Activated CD4-positive, CD25-positive, alpha-beta regulatory T cell treated with anti-CD3 and anti-CD28 coated beads, Interleukin-2, amount 50 U/mL, for 16 hours (primary cell): ENCODE measurements around the gene RASGRP2.

Experiments used
- DNase-seq: peaks from one replicate; pipeline ENCODE4 v3.0.0-alpha.2; 2020; ENCODE audit warnings: low read depth, low spot score

Gene RASGRP2

DNA sequence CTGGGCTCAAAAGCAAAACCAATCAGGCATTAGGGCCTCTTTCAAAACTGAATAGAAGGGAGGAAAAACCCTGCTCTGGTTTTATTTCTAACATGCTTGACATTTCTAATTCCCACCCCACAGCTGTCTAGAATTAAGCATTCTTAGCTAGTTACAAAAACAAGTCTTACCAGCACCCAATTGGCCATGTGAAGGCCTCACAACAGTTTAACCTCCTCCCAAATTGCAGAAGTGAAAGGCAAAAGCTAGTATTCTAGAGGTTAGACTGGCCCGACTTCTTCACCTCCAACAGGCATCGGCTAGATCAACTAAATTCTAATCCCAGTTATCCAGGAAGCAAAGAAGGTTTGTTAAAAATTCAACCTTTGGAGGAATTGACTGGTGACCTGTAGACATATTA, 27.9 kb upstream of the RASGRP2 start:
- no peak for DNase-seq

DNA sequence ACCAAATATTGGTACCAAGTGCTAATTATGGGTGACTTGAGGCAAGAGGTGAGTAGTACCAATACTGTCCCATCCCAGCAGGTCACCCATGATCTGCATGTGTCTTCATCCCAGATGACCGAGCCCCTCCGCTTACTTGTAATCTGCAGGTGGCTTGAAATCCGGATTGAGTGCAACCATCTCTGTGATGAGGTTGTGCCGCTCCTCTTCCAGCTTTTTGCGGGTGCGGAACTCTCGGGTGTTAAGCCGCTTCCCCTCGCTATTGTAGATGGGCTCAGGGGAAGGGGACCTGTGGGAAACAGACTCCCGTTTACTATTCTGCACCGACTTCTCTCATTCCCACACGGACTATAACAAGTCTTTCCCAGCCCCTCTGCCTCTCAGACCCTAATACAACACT, 26.2 kb upstream of the RASGRP2 start:
- DNase-seq: no peak

DNA sequence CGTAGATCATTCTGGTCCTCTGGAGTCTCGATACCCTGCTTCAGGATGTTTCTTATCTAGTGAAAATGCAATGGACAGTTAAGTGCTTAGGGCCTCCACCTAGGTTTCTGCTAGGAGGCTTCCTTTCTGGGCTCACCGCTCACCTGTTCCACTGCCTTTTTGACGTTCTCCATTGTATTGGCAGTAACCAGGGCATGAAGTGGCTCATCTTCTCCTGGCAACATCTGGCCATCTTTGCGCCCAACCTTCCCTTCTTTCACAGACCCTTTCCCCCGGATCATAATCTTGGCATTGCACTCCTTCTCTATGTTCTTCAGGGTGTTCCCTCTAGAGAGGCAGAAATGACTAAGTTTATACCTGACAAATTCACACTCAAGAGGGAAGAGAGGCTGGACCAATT, 25.3 kb upstream of the RASGRP2 start:
- DNase-seq: no peak

GRCh38 chr11:64768300-64768694, 24.4 kb upstream of the RASGRP2 start:
- no peak for DNase-seq

GRCh38 chr11:64767344-64768299, 23.7 kb upstream of the RASGRP2 start:
- DNase-seq: peak; percentile 75

DNA sequence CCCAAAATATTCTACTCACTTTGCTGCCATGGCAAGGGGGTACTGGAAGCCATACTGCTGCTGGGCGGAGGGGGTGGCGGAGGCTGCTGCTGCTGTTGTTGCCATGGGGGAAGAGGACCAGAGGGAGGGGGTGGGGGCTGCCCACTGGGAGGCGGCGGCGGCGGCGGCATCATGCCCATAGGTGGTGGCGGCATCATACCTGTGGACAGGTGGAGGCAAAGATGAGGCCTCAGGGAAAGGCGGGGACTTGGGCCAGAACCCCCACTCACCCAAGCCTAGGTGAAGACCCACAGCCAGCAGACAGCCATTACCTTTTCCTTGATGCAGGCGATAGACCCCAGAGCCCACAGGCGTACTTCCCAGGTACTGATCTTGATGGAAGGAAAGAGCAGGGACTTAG, 22.9 kb upstream of the RASGRP2 start:
- DNase-seq: no peak

DNA sequence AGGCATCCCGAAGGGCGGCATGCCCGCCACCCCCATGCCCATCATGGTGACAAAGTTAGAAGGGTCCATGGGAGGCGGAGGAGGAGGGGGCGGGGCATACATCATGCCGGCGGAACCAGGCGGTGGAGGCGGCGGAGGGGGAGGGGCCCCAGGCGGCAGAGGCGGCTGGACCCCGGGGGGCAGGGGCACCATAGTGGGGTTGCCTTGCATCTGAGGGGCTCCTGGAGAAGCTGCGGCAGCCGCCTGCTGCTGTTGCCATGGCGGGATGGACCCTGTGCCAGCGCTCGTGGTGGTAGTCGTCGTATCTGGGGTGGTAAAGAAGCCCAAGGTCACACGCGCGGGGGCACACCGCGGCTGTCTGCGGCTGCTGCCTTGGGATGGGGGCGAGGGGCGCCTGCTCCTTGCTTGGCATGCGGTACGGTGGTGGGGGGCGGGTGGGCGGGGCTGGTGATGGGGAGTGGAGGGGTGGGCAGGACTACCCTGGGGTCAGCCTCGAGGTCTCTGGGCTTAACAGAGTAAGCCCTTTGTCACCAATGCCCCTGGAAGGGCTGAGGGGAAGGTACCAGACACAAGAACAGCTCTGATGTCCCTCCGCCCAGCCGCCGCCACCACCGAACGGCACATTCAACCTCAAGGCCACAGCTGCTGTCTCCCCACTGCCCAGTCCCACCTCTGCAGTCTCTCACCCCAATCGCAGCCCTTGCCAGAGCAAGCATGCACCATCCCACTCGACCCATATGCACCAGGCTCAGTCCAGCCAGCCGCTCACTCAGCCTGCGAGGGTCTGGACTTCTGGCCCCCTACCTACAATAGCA, 22.1 kb upstream of the RASGRP2 start:
- DNase-seq: no peak

GRCh38 chr11:64765291-64765850, 21.4 kb upstream of the RASGRP2 start:
- no peak for DNase-seq

DNA sequence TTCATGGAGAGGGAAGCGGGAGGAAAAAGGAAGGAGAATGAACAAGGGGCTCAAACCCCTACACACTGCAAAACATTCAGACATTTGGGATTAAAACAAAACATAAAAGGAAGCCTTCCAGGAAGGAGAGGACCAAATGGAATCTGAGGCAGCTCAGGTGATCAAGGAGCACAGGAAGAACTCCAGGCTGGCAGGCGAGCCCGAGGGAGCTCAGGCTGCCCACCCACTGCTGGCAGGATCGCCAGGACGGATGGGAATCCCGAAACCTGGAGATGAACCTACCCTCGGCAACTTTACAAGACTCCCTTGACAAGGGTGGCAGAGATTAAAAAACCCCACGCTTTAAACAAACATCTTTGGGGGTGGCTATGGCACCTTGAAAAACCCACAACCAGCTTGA, 20.8 kb upstream of the RASGRP2 start:
- no peak for DNase-seq

DNA sequence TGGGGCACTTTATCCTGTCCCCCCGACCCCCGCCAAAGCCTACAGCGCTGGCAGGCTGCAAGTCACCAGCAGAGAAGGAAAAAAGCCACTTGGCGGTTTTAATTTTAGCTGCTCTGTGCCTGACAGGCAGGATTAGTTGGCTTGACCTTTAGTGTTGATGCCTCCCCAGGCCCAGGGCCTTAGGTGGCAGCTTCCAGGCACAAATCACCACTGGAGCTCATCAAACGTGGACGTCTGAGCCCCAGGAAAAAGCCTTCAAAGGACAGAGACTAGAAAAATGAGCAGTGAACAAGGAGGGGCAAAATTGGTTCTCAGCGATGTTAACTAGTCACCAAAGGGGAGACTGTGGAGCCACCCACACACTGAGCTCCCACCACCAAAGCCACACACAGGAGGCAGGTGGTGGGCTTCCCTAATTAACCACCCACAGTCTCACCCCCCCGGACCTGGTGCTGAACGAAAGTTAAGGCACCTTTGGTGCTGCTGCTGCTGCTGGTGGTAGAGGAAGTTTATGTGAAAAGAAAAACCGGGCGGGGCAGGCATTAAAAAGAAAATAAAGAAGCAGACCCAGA, 20.2 kb upstream of the RASGRP2 start:
- no peak for DNase-seq

DNA sequence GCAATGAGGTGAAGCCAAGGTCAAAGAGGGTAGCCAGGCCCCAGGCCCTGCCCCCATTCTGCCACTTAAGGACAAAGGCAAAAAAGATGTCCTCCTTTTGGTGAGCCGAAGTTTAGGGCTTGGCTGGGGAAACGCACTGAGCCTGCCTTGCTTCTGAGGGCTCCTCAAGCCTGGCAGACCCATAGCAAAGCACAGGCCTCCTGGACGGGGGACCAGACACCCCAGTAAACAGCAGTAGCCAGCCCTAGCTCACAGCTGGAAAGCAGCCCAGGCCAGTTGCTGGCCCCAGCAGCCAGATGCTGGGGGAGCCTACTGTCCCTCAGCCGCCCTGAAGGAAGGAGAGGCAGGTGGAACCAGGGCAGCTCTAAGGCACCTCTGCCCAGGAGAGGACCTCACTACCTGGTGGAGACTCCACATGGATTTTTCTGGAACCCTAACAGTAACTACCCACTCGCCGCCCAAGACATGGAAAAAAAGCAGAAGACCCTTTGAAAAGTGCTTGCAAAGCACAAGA, 19.6 kb upstream of the RASGRP2 start:
- no peak for DNase-seq

- no peak for DNase-seq
These were observed 19.0 kb upstream of the RASGRP2 start for GRCh38 chr11:64762674-64763525.

DNA sequence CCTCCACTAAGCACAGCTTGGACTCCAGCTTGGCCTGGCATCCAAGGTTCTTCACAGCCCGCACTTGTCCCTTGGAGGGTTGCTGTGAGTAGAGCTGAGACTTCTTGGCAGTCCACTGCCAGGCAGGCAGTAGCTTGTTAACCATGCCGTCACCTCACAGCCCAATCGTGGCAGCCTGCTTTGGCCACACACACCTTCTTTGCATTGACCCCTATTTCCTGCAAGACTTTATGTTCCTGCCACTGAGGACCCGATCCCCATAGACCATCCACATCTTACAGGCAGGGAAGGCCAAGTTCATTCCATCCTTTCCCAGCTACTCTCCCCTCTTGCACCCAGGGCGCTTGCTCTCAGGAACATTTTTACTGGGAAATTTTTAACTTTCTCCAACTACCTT, 18.3 kb upstream of the RASGRP2 start:
- no peak for DNase-seq

DNA sequence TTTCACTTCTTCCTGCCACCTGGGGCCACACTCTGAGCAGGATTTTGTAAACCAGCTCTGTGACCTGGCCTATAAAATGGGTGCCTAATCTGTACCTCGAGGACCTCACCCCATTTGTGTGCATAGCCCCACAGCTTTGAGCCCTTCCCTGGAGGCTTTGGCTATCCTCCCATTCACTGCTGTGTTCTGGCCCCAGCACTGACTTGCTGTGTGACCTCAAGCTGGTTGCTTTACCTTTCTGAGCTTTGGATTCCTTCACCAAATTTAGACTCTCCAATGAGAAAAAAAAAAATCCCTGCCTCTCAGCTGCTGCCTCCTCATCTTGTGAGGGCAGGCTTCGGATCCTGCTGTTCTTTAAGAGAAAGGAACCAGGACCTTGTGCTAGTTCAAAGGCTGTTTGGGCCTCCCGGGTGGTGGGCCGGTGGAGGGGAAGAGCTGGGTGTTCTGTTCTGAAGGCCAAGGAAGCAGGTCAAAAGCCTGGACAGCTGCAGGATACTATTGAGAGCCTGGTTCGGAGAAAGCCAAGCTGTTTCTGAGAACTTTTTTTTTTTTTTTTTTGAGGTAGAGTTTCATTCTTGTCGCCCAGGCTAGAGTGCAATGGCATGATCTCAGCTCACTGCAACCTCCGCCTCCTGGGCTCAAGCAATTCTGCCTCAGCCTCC, 16.9 kb upstream of the RASGRP2 start:
- no peak for DNase-seq

DNA sequence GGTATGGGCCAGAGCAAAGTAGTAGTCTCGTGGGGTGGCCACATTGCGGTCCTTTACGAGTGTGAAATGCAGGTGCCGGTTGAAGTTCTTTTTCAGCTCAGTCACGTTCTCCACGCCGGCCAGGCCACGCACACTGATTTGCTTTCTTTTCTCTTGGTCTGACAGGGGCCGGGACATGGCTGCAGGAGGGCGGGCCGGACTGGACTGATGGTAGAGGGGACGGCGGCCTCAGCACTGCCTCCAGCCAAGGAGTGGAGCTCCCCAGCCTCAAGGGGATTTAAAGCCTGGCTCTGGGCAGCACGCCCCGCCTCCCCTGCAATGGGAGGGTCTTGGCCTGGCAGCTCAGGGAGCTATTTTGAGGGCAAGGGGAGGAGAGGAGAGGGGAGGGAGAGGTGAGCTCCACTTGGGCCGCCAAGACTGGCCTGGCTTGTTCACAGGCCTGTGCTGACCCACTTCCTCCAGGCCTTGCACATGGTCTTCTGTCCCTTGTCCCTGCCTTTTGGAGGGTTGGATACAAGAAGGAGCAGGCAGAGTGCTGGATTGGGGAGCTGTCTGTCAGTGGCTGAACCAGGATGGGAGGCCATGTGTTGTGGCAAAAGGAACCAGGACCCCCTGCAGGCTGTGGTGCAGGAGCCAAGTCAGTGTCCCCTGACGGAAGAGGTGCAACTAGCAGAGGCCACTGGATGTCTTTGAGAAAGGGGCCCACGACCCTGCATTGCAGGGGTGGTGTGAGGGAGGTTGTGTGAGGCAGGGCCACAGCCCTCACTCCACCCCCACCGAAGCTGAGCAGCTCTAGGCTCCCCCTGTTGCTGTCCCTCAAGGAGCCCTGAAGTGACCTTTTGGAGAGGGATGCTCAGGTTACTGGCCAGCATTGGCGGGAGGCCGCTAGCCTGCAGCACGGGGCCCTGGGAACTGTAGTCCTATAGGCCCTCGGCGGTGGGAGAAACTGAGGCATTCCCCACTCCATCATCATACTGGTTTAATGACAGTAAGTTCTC, 16.1 kb upstream of the RASGRP2 start, which contains the start of gene PYGM:
PYGM (minus strand) TSS at position 253 of the 998 bp plus-strand sequence; CDS start at position 177, 76 bp downstream.
- DNase-seq: no peak

DNA sequence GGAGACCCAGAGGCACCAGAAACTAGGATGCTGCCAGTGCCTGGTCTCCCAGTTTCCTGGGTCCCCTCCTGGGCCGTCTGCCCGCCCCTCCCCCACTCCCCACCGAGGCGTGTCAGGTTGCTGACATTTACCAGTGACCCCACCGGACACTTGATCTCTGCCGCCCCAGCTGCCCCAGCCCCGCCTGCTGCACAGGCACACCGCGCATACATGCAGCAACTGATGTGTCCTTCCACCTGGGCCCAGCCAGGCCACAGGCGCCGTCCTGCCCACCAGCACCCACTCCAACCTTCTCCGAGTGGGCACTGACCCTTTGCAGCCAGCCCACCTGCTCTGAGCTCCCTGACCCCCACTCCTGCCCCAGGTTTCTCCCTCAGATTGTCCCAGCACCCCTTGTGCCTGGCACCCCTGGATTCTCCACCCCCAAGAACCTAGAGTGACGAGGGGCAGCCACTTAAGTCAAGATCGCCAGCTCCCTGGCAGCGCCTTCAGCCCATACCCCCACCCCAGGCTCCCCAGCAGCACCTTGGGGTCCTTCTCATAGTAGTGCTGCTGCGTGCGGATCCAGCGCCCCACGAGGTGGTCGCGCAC, 15.3 kb upstream of the RASGRP2 start:
- DNase-seq: no peak

DNA sequence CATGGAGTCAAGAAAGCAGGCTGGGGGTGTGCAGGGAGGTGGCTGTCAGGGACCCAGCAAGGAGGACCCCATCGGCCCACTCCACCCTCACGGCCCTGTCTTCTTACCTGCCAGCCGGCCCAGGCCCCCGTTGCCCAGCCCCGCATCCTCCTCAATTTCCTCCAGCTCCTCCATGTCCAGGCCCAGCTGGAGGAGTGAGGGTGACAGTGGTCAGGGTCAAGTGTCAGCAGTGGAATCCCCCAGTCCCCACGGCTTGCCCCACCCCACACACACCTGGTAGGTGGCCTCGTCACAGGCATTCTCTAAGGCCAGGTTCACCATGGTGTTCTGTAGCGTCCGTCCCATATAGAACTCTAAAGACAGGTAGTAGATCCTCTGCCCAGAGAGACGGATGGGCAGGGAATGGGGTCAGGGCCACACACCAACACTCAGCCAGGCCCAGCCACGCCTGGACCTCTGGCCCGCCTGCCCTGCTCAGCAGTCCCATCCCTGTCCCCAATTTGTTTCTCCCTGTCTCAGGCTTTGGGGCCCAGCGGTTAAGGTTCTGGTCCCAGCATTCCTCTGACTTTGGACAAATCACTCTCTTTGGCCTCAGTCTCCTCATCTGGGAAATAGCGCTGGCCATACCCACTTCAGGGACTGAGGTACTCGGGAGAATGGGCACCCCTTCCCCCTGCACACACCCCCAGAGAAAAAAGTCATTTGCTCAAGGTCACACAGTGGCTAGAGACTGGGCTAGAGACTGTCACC, 14.6 kb upstream of the RASGRP2 start:
- DNase-seq: no peak
